Liver (tissue), 3 donors: ENCODE results near the gene CRYBA2.

Experiments used
- TAF1 ChIP-seq: conservative IDR thresholded peaks from 2 replicates; pipeline ENCODE4 v1.6.1; 2016; ENCODE audit warnings: antibody characterized with exemption, mild to moderate bottlenecking
- YY1 ChIP-seq: IDR thresholded peaks from 2 replicates; pipeline ENCODE4 v1.6.1; 2016; ENCODE audit warnings: antibody characterized with exemption, mild to moderate bottlenecking
- TF ChIP-seq, protein P1 (sequence below): fragments of 150-350 bp; IDR thresholded peaks from 2 replicates; pipeline ENCODE4 v1.5.1; 2017; ENCODE audit warnings: improper control_type of control experiment, low read depth, low read length; ENCODE audit not compliant: missing input control
- donor health status: healthy.
- donor health status: healthy.

- TF ChIP-seq, protein P1, sequence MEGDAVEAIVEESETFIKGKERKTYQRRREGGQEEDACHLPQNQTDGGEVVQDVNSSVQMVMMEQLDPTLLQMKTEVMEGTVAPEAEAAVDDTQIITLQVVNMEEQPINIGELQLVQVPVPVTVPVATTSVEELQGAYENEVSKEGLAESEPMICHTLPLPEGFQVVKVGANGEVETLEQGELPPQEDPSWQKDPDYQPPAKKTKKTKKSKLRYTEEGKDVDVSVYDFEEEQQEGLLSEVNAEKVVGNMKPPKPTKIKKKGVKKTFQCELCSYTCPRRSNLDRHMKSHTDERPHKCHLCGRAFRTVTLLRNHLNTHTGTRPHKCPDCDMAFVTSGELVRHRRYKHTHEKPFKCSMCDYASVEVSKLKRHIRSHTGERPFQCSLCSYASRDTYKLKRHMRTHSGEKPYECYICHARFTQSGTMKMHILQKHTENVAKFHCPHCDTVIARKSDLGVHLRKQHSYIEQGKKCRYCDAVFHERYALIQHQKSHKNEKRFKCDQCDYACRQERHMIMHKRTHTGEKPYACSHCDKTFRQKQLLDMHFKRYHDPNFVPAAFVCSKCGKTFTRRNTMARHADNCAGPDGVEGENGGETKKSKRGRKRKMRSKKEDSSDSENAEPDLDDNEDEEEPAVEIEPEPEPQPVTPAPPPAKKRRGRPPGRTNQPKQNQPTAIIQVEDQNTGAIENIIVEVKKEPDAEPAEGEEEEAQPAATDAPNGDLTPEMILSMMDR: no peak
- TF ChIP-seq YY1 (no peak), TAF1 (no peak)
Measured at GRCh38 chr2:218956039-218956438, 37.2 kb downstream of the CRYBA2 start.
